Gastroesophageal sphincter (tissue), 3 donors: ENCODE measurements around the gene PTCH1.

ENCODE experiments used
- CTCF ChIP-seq, 4 experiments: fragments of 200-600 bp in 2 of 4; fragments of 450-650 bp in 2 of 4; sonication (generic) in 1 of 4; IDR thresholded peaks; one replicate each; pipeline ENCODE4 v1.5.1; 2017 to 2019; ENCODE audit warnings: antibody characterized with exemption in 4 of 4, mild to moderate bottlenecking in 2 of 4, moderate library complexity in 2 of 4
- EP300 ChIP-seq: sonication (generic); formaldehyde crosslinking; IDR thresholded peaks from one replicate; pipeline ENCODE4 v1.6.1; 2017; ENCODE audit warnings: antibody characterized with exemption, mild to moderate bottlenecking
- POLR2A ChIP-seq, 2 donors: fragments of 450-650 bp; IDR thresholded peaks; one replicate each; pipeline ENCODE4 v1.6.1; 2017; ENCODE audit warnings: antibody characterized with exemption in 2 of 2, mild to moderate bottlenecking in 2 of 2, moderate library complexity in 1 of 2
- POLR2AphosphoS5 ChIP-seq: sonication (generic); formaldehyde crosslinking; IDR thresholded peaks from one replicate; pipeline ENCODE4 v1.6.1; 2017; ENCODE audit warnings: antibody characterized with exemption

- TF ChIP-seq CTCF (IDR thresholded peaks at IDR 0.05) (no peak), POLR2AphosphoS5 (no peak), POLR2A (IDR thresholded peaks at IDR 0.05) (no peak), EP300 (no peak)
These were observed 94.1 kb downstream of the PTCH1 start for GRCh38 chr9:95422650-95423049.
